ENCODE results near the gene MYRIP.

Gene MYRIP

GRCh38 chr3:40229386-40229785 is 420.0 kb downstream of the MYRIP start:
- no peak for DNase-seq (ENCODE audit: extremely low read depth, low read depth)
- no peak overlapping the region for H3K4me3 ChIP-seq (replicated peaks; ENCODE audit: low read depth, low read length)
- no peak for TF ChIP-seq CTCF (IDR thresholded peaks at IDR 0.05; ENCODE audit: low read depth, low read length, missing control alignments)

GRCh38 chr3:40229963-40230362 is 420.6 kb downstream of the MYRIP start:
- TF ChIP-seq CTCF (IDR thresholded peaks at IDR 0.05; ENCODE audit: low read depth, low read length, missing control alignments), result no peak
- no peak for DNase-seq (ENCODE audit: extremely low read depth, low read depth)
- no peak overlapping the region for H3K4me3 ChIP-seq (replicated peaks; ENCODE audit: low read depth, low read length)

GRCh38 chr3:40230382-40230781 is 421.0 kb downstream of the MYRIP start:
- DNase-seq (ENCODE audit: extremely low read depth, low read depth), result no peak
- no peak for TF ChIP-seq CTCF (IDR thresholded peaks at IDR 0.05; ENCODE audit: low read depth, low read length, missing control alignments)
- H3K4me3 ChIP-seq (replicated peaks; ENCODE audit: low read depth, low read length), result no peak overlapping the region

GRCh38 chr3:40232626-40233025 is 423.2 kb downstream of the MYRIP start:
- no peak for DNase-seq (ENCODE audit: extremely low read depth, low read depth)
- TF ChIP-seq CTCF (IDR thresholded peaks at IDR 0.05; ENCODE audit: low read depth, low read length, missing control alignments), result no peak
- no peak overlapping the region for H3K4me3 ChIP-seq (replicated peaks; ENCODE audit: low read depth, low read length)

GRCh38 chr3:40237159-40237558 is 427.8 kb downstream of the MYRIP start:
- no peak for TF ChIP-seq CTCF (IDR thresholded peaks at IDR 0.05; ENCODE audit: low read depth, low read length, missing control alignments)
- no peak overlapping the region for H3K4me3 ChIP-seq (replicated peaks; ENCODE audit: low read depth, low read length)
- no peak for DNase-seq (ENCODE audit: extremely low read depth, low read depth)

- no peak for TF ChIP-seq CTCF (IDR thresholded peaks at IDR 0.05; ENCODE audit: low read depth, low read length, missing control alignments)
- no peak for DNase-seq (ENCODE audit: extremely low read depth, low read depth)
- no peak overlapping the region for H3K4me3 ChIP-seq (replicated peaks; ENCODE audit: low read depth, low read length)
Measured at GRCh38 chr3:40237889-40238571, 428.6 kb downstream of the MYRIP start.

GRCh38 chr3:40240921-40241320 is 431.5 kb downstream of the MYRIP start:
- TF ChIP-seq CTCF (IDR thresholded peaks at IDR 0.05; ENCODE audit: low read depth, low read length, missing control alignments), result no peak
- DNase-seq (ENCODE audit: extremely low read depth, low read depth), result no peak
- no peak overlapping the region for H3K4me3 ChIP-seq (replicated peaks; ENCODE audit: low read depth, low read length)
